GM12873 (cell line): Measurements from ENCODE around the gene FOXO3.

Experiments
- CTCF ChIP-seq: IDR thresholded peaks from 2 replicates; pipeline ENCODE4 v1.5.1; 2012; ENCODE audit warnings: low read depth, mild to moderate bottlenecking, moderate library complexity, low read length, control low read depth; ENCODE audit not compliant: insufficient read depth; ENCODE audit errors: missing control alignments

FOXO3 gene

GRCh38 chr6:108673153-108673552 lies 112.4 kb downstream of the FOXO3 start:
- no peak for TF ChIP-seq CTCF

GRCh38 chr6:108673602-108674001 lies 112.9 kb downstream of the FOXO3 start:
- TF ChIP-seq CTCF = no peak

GRCh38 chr6:108675226-108676200 lies 114.8 kb downstream of the FOXO3 start:
- TF ChIP-seq CTCF = no peak

GRCh38 chr6:108676555-108676954 lies 115.8 kb downstream of the FOXO3 start:
- TF ChIP-seq CTCF = no peak

GRCh38 chr6:108677357-108677756 lies 116.6 kb downstream of the FOXO3 start:
- no peak for TF ChIP-seq CTCF

GRCh38 chr6:108677894-108678293 lies 117.2 kb downstream of the FOXO3 start:
- TF ChIP-seq CTCF = no peak

GRCh38 chr6:108684771-108685329 lies 124.1 kb downstream of the FOXO3 start:
- TF ChIP-seq CTCF = no peak
